GM12878 (cell line): ENCODE data around the gene YRDC. TPM values are rescaled to one million over a fixed set of nuclear protein-coding genes. Genes with fewer than 3 reads are reported as not detected.

ENCODE experiments used
- ATAC-seq: fragments of 200-7000 bp; cut with Tn5 transposase; 3 replicates; pipeline ENCODE4 v1.9.1; 2020; ENCODE audit warnings: mild to moderate bottlenecking, moderate library complexity
- BruUV-seq: library from RNA; stranded (reverse); fragments of 400-500 nt; replicated peaks from 2 replicates; lab custom pipeline; 2021; lab: Mats Ljungman, UMichigan
- CTCF ChIA-PET: fragments of 300-600 bp; sonication (Branson Sonifier 250); formaldehyde crosslinking; extraction: SDS; loops from one replicate; lab custom pipeline; 2021; ENCODE audit warnings: inconsistent platforms; lab: Yijun Ruan, JAX
- POLR2A ChIA-PET: fragments of 350-600 bp; formaldehyde crosslinking; extraction: SDS; loops from one replicate; lab custom pipeline; 2021; ENCODE audit warnings: inconsistent platforms; lab: Charles Lee
- RAD21 ChIA-PET: fragments of 300-600 bp; sonication (Branson Sonifier 250); formaldehyde crosslinking; loops from one replicate; lab custom pipeline; 2023; ENCODE audit warnings: antibody characterized with exemption; ENCODE audit not compliant: unreplicated experiment; lab: Charles Lee
- SMC1A ChIA-PET: fragments of 300-600 bp; sonication (Branson Sonifier 250); formaldehyde crosslinking; loops from one replicate; lab custom pipeline; 2023; ENCODE audit not compliant: unreplicated experiment, uncharacterized antibody; lab: Charles Lee
- DNase-seq: peaks from one replicate; pipeline ENCODE4 v3.0.0-alpha.2; 2011; ENCODE audit warnings: low read depth, low spot score
- FAIRE-seq: peaks from 3 replicates; lab custom pipeline; 2011; peaks lifted over from hg19 to GRCh38; lab: Jason Lieb, UNC
- H2AFZ ChIP-seq: 2 replicates; pipeline ENCODE4 v1.6.0; 2011; ENCODE audit warnings: low read depth, low read length, control low read depth; ENCODE audit not compliant: control insufficient read depth
- H3K27ac ChIP-seq: 2 replicates; pipeline ENCODE4 v1.5.1; 2011; ENCODE audit warnings: control low read depth; ENCODE audit not compliant: control insufficient read depth, insufficient read depth
- H3K27me3 ChIP-seq, 2 experiments: replicated peaks in 1 of 2; 2 replicates each; pipeline versions ENCODE4 v1.6.0 to v1.6.1; 2011; ENCODE audit warnings: low read length in 1 of 2; ENCODE audit not compliant: control insufficient read depth in 2 of 2, insufficient read depth in 2 of 2
- H3K36me3 ChIP-seq, 2 experiments: 2 replicates each; pipeline ENCODE4 v1.5.1; 2011; ENCODE audit warnings: low read length in 1 of 2; ENCODE audit not compliant: control insufficient read depth in 2 of 2, insufficient read depth in 2 of 2
- H3K4me1 ChIP-seq: 2 replicates; pipeline ENCODE4 v1.6.1; 2011; ENCODE audit warnings: mild to moderate bottlenecking, low read length, moderate library complexity, mixed read lengths; ENCODE audit not compliant: control insufficient read depth, insufficient read depth
- H3K4me2 ChIP-seq: 2 replicates; pipeline ENCODE4 v1.6.0; 2011; ENCODE audit warnings: control low read depth; ENCODE audit not compliant: control insufficient read depth, insufficient read depth
- H3K4me3 ChIP-seq: fragments of 200-600 bp; sonication (generic); 2 replicates; pipeline ENCODE4 v1.5.1; 2016
- H3K79me2 ChIP-seq: 2 replicates; pipeline ENCODE4 v1.6.0; 2011; ENCODE audit warnings: low read length; ENCODE audit not compliant: control insufficient read depth, insufficient read depth
- H3K9ac ChIP-seq: 2 replicates; pipeline ENCODE4 v1.8.0; 2011; ENCODE audit warnings: low read length, control low read depth, mixed read lengths; ENCODE audit not compliant: control insufficient read depth, insufficient read depth
- H3K9me3 ChIP-seq: replicated peaks from 3 replicates; pipeline ENCODE4 v1.5.1; 2011; ENCODE audit warnings: mild to moderate bottlenecking, low read length; ENCODE audit not compliant: control insufficient read depth, insufficient read depth
- H4K20me1 ChIP-seq: 2 replicates; pipeline ENCODE4 v1.6.0; 2011; ENCODE audit not compliant: control insufficient read depth, insufficient read depth
- ASH2L ChIP-seq: fragments of 300-600, 200-600 bp; sonication (generic); IDR thresholded peaks from 2 replicates; pipeline ENCODE4 v1.6.1; 2017; ENCODE audit warnings: low read depth, mild to moderate bottlenecking, borderline replicate concordance
- CEBPB ChIP-seq, 2 experiments: fragments of 150-350 bp in 1 of 2; IDR thresholded peaks; 2 replicates each; pipeline ENCODE4 v1.6.1; 2012 to 2014; ENCODE audit warnings: low read depth in 2 of 2, low read length in 2 of 2, borderline replicate concordance in 1 of 2, inconsistent platforms in 1 of 2
- CEBPZ ChIP-seq: fragments of 150-350 bp; IDR thresholded peaks from 2 replicates; pipeline ENCODE4 v1.6.1; 2016; ENCODE audit warnings: low read depth, low read length
- CHD4 ChIP-seq: fragments of 200-600 bp; sonication (generic); IDR thresholded peaks from 2 replicates; pipeline ENCODE4 v1.6.1; 2016; ENCODE audit warnings: mild to moderate bottlenecking
- EZH2 ChIP-seq: IDR thresholded peaks from 2 replicates; pipeline ENCODE4 v1.6.1; 2012; ENCODE audit warnings: low read depth, mild to moderate bottlenecking, control low read depth, inconsistent platforms, low read length, borderline replicate concordance; ENCODE audit not compliant: control insufficient read depth
- JUND ChIP-seq: IDR thresholded peaks from 2 replicates; pipeline ENCODE4 v1.6.1; 2012; ENCODE audit warnings: low read depth, mild to moderate bottlenecking, low read length, improper control_type of control experiment, moderate library complexity
- MAX ChIP-seq: IDR thresholded peaks from 2 replicates; pipeline ENCODE4 v1.6.1; 2012; ENCODE audit warnings: low read depth, low read length, improper control_type of control experiment
- MXI1 ChIP-seq: fragments of 150-350 bp; IDR thresholded peaks from 2 replicates; pipeline ENCODE4 v1.6.1; 2011; ENCODE audit warnings: low read depth, mild to moderate bottlenecking, inconsistent platforms, low read length, improper control_type of control experiment
- NFIC ChIP-seq: IDR thresholded peaks from 2 replicates; pipeline ENCODE4 v1.6.1; 2012; ENCODE audit warnings: low read depth, mild to moderate bottlenecking, inconsistent platforms, low read length, moderate library complexity
- PAX8 ChIP-seq: fragments of 450-650 bp; IDR thresholded peaks from 2 replicates; pipeline ENCODE4 v1.6.1; 2017; ENCODE audit warnings: mild to moderate bottlenecking, moderate library complexity
- POLR2A ChIP-seq: IDR thresholded peaks from 2 replicates; pipeline ENCODE4 v1.6.1; 2011; ENCODE audit warnings: low read depth, mild to moderate bottlenecking, low read length
- POU2F2 ChIP-seq: IDR thresholded peaks from 3 replicates; pipeline ENCODE4 v1.6.1; 2011; ENCODE audit warnings: low read depth, mild to moderate bottlenecking, low read length, borderline replicate concordance
- SKIL ChIP-seq: fragments of 450-650 bp; IDR thresholded peaks from 2 replicates; pipeline ENCODE4 v1.6.1; 2017; ENCODE audit warnings: mild to moderate bottlenecking, low read depth, inconsistent platforms; ENCODE audit not compliant: poor library complexity, severe bottlenecking
- STAT3 ChIP-seq: IDR thresholded peaks from 2 replicates; pipeline ENCODE4 v1.6.1; 2011; ENCODE audit warnings: low read depth, low read length, improper control_type of control experiment
- ZZZ3 ChIP-seq: IDR thresholded peaks from 2 replicates; pipeline ENCODE4 v1.6.1; 2011; ENCODE audit warnings: low read depth; ENCODE audit not compliant: control insufficient read depth, insufficient read length
- WGBS: methylation state at CpG from one replicate; pipeline ENCODE4 v1.1.6; 2016; ENCODE audit warnings: low lambda C conversion rate; ENCODE audit not compliant: insufficient replicate concordance, insufficient coverage; ENCODE audit errors: missing lambda C conversion rate; 5-methylcytosine and 5-hydroxymethylcytosine counted together
- in situ Hi-C: fragments of 300-500 bp; cut with MboI; formaldehyde crosslinking; loops from 9 replicates; pipeline ENCODE4 v1.14.3; 2018; ENCODE audit warnings: mixed read lengths
- intact Hi-C: fragments of 100-400 bp; cut with micrococcal nuclease; formaldehyde crosslinking; loops from one replicate; pipeline ENCODE4 v1.14.2; 2022; ENCODE audit not compliant: unreplicated experiment
- polyA plus RNA-seq, 11 experiments: library from polyadenylated mRNA; depleted of rRNA in 4 of 11; unstranded in 6 of 11; stranded (reverse) in 5 of 11; fragments of >200 nt; fragmentation: Nextera tagmentation in 4 of 11; fragmentation: Illumina TruSeq in 1 of 11; extraction: Ambion mirVana in 4 of 11; extraction: Trizol in 1 of 11; gene quantifications; 1 replicate in 1 of 11; 2 replicates in 10 of 11; pipeline versions ENCODE4 v1.2.1 to v1.2.3, GENCODE V29; 2011 to 2016; ENCODE audit warnings: inconsistent platforms in 2 of 11, missing spikeins in 2 of 11, low read depth in 1 of 11
- total RNA-seq, 4 experiments: library from RNA; depleted of rRNA in 3 of 4; stranded (reverse); fragments of >200 nt in 3 of 4; fragmentation: Illumina TruSeq in 1 of 4; extraction: Trizol in 1 of 4; gene quantifications; 2 replicates each; pipeline versions ENCODE4 v1.2.1 to v1.2.3, GENCODE V29; 2013 to 2021
- TF ChIP-seq, protein P1 (sequence below): IDR thresholded peaks from 2 replicates; pipeline ENCODE4 v1.6.1; 2012; ENCODE audit warnings: low read depth, low read length, improper control_type of control experiment
- TF ChIP-seq, protein P2 (sequence below): fragments of 450-650 bp; IDR thresholded peaks from 2 replicates; pipeline ENCODE4 v1.6.1; 2017; ENCODE audit warnings: mild to moderate bottlenecking

Gene YRDC
- total and polyA plus RNA-seq, 10 of the 15 experiments (the other 5 are each of a cell fraction or from before 2014, with no cell fraction given), result 2.9 to 36.2 (median 19.3) TPM

- RAD21 ChIA-PET, result no interaction called here
- CTCF ChIA-PET, result no interaction called here
- no peak overlapping the region for H2AFZ ChIP-seq
- no peaks in the 10 kb centered on the region for H3K27me3 ChIP-seq
- in situ Hi-C loops, result no loop called here
- H3K36me3 ChIP-seq, result peaks cover 10 to 17% of the 10 kb centered on the region in 2 experiments
- POLR2A ChIA-PET, result no interaction called here
- peaks cover 28% of the 10 kb centered on the region for H3K79me2 ChIP-seq
- no peak overlapping the region for H3K27ac ChIP-seq
- no peak overlapping the region; the same call in 1 of the 2 replicates for H3K9ac ChIP-seq
- 47% methylated on average over 2 of the region's 2 CpGs for WGBS
- no peak for ATAC-seq
- no peaks in the 10 kb centered on the region for H3K9me3 ChIP-seq
- no peaks in the 10 kb centered on the region for H4K20me1 ChIP-seq
- DNase-seq, result no peak
- peaks cover 11% of the 10 kb centered on the region for H3K4me1 ChIP-seq
- SMC1A ChIA-PET, result interaction anchor here (0.8 to 1.0 kb wide), 2 partner anchors 49 to 181 kb away, joined by 3 read pairs; partner anchors contain the start of gene MTF1
- no peak overlapping the region for H3K4me3 ChIP-seq
- no peak for FAIRE-seq
- intact Hi-C loops, result no loop called here
- H3K4me2 ChIP-seq, result no peak overlapping the region
- no TSS peak for BruUV-seq
- TF ChIP-seq MAX (no peak), PAX8 (no peak), EZH2 (no peak), NFIC (no peak), CEBPB (IDR thresholded peaks at IDR 0.05; ENCODE audit: borderline replicate concordance in 1 of 2, low read depth in 2 of 2, low read length in 2 of 2) (no peak), ZZZ3 (no peak), JUND (no peak), SKIL (no peak), STAT3 (no peak), CEBPZ (no peak), ASH2L (no peak), CHD4 (no peak), POU2F2 (no peak), POLR2A (no peak), MXI1 (no peak)
- TF ChIP-seq, protein P1, sequence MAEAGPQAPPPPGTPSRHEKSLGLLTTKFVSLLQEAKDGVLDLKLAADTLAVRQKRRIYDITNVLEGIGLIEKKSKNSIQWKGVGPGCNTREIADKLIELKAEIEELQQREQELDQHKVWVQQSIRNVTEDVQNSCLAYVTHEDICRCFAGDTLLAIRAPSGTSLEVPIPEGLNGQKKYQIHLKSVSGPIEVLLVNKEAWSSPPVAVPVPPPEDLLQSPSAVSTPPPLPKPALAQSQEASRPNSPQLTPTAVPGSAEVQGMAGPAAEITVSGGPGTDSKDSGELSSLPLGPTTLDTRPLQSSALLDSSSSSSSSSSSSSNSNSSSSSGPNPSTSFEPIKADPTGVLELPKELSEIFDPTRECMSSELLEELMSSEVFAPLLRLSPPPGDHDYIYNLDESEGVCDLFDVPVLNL, result no peak
- TF ChIP-seq, protein P2, sequence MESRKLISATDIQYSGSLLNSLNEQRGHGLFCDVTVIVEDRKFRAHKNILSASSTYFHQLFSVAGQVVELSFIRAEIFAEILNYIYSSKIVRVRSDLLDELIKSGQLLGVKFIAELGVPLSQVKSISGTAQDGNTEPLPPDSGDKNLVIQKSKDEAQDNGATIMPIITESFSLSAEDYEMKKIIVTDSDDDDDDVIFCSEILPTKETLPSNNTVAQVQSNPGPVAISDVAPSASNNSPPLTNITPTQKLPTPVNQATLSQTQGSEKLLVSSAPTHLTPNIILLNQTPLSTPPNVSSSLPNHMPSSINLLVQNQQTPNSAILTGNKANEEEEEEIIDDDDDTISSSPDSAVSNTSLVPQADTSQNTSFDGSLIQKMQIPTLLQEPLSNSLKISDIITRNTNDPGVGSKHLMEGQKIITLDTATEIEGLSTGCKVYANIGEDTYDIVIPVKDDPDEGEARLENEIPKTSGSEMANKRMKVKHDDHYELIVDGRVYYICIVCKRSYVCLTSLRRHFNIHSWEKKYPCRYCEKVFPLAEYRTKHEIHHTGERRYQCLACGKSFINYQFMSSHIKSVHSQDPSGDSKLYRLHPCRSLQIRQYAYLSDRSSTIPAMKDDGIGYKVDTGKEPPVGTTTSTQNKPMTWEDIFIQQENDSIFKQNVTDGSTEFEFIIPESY, result no peak
Observed at GRCh38 chr1:37809942-37810341, 1.9 kb upstream of the YRDC start.
